NCI-H82 (cell line): ENCODE results near the gene TMEM91.

Source experiments
- DNase-seq: peaks from one replicate; lab custom pipeline; 2025; lab: John Stamatoyannopoulos, UW

The TMEM91 gene

GRCh38 chr19:41411100-41411967 is 35.0 kb downstream of the TMEM91 start:
- no peak for DNase-seq

DNA sequence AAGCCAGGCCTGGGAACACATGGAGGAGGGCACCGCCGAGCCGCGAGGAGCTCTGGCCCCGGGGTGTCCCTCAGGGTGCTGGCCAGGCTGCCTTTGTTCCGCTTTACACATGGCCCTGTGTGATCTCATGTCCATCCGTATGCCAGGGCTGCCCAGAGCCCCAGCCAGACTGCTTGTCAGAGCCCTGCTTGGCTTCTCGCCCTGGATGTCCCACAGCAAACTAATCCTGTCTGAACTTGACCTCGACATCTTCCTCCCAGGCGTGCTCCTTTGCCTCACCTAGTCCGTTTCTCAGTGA is 35.6 kb downstream of the TMEM91 start:
- DNase-seq: no peak

DNA sequence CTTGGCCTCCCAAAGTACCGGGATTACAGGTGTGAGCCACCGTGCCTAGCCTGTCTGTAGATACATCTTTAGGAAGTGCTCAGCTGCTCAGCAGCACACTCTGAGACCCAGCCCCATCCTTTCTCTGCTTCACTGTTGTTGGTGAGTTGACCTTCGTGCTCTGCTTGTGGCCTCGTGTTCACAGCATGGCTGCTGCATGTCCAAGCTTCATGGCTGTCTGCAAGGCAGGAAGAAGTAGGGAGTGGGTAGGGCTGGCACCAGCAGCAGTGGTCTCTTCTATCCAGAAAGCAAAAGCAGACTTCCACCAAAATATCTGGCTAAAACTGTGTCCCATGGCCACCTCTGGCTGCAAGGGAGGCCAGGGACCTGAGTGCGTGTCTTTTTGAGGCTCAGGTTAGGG is 36.6 kb downstream of the TMEM91 start:
- no peak for DNase-seq

- no peak for DNase-seq
Measured at GRCh38 chr19:41413947-41414346, 37.6 kb downstream of the TMEM91 start.

- no peak for DNase-seq
Measured at GRCh38 chr19:41414461-41414860, 38.1 kb downstream of the TMEM91 start.

- no peak for DNase-seq
Measured at GRCh38 chr19:41415154-41415571, 38.8 kb downstream of the TMEM91 start.

DNA sequence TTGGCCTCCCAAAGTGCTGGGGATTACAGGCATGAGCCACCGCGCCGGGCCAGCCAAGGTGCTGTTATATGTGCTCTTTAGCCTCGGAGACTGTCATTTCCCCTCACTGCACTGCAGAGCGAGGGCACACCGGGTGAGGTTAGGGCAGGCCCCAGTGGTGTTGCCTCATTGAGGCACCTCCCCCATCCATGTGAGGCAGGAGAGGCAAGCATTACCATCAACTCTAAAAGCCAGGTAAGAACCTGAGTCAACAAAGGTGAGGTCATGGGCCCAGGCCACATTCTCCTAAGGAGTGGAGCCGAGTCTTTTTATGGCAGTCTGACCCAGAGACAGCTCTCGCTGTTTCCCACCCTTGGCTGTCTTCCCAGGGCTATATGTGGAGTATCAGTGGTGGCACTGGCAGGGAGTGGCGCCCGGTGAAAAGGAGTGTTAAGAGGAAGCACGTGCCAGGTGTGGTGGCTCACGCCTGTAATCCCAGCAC is 39.9 kb downstream of the TMEM91 start:
- DNase-seq: no peak

DNA sequence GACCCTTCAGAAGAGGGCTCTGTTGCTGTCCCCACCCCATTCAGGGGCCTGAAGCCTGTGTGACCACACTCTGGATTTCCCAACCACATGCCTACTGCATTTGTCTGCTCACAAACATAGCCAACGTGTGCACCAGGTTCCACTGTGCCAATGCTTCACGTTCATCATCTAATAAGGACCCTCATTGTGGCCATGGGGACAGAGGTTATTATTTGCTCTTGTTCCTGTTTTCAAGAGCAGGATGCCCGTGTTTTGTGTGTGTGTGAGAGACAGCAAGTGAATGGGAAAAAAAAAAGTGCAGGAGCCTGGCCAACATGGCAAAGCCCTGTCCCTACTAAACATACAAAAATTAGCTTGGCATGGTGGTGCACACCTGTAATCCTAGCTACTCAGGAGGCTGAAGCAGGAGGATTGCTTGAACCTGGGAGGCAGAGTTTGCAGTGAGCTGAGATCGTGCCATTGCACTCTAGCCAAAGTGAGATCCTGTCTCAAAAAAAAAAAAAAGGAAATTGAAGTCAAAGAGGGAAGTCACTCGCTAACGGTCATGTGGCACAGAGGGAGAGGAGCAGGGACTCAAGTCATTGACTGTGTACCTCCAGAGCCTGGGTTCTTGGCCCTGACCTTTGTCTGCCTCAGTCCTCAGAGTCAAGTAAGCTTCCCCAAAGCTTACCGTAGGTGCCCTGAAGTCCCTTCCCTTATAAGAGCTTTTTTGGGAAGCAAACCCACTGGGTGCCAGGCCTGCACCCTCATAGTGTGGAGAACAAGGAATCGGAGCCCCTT is 44.0 kb downstream of the TMEM91 start:
- DNase-seq: no peak

- DNase-seq: no peak
Measured at GRCh38 chr19:41421314-41421713, 45.0 kb downstream of the TMEM91 start.

DNA sequence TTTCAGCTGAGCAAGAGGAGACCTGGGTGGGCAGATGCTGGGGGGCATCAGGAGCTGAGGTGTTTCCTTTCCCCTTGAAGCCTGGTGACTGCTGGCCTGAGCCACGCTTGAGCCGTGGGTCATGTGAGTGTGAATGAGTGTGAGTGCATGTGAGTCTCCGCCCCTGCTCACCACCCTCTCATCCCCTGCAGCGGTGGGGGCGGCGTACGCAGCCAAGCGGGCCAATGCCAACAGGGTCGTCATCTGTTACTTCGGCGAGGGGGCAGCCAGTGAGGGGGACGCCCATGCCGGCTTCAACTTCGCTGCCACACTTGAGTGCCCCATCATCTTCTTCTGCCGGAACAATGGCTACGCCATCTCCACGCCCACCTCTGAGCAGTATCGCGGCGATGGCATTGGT is 45.6 kb downstream of the TMEM91 start:
- DNase-seq: no peak

- DNase-seq: no peak
Measured at GRCh38 chr19:41422456-41422855, 46.1 kb downstream of the TMEM91 start.

DNA sequence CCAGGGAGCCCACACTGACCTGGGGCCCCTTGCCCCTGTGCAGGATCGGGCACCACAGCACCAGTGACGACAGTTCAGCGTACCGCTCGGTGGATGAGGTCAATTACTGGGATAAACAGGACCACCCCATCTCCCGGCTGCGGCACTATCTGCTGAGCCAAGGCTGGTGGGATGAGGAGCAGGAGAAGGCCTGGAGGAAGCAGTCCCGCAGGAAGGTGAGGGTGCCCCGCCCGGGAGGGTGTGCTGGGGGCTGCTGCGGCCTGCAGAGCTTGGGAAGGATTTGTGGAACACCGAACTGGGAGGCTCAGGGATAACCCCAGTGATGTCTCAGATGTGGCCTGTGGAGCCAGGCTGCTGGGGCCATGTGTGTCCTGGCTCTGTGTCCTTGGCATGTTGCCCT is 46.6 kb downstream of the TMEM91 start:
- DNase-seq: no peak

DNA sequence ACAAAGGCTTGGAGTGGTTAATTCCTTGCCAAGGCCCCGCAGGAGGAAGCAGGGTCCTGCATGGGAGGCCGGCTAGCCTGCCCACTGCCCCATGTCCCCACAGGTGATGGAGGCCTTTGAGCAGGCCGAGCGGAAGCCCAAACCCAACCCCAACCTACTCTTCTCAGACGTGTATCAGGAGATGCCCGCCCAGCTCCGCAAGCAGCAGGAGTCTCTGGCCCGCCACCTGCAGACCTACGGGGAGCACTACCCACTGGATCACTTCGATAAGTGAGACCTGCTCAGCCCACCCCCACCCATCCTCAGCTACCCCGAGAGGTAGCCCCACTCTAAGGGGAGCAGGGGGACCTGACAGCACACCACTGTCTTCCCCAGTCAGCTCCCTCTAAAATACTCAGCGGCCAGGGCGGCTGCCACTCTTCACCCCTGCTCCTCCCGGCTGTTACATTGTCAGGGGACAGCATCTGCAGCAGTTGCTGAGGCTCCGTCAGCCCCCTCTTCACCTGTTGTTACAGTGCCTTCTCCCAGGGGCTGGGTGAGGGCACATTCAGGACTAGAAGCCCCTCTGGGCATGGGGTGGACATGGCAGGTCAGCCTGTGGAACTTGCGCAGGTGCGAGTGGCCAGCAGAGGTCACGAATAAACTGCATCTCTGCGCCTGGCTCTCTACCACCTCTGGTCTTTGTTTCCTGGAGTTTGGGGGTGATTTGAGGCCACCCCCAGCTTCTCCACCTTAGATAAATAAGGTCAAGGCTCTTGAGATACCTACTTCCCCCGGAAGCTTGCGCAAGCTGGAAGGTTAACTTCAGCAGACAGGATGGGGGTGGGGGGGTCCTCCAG is 48.2 kb downstream of the TMEM91 start:
- no peak for DNase-seq

DNA sequence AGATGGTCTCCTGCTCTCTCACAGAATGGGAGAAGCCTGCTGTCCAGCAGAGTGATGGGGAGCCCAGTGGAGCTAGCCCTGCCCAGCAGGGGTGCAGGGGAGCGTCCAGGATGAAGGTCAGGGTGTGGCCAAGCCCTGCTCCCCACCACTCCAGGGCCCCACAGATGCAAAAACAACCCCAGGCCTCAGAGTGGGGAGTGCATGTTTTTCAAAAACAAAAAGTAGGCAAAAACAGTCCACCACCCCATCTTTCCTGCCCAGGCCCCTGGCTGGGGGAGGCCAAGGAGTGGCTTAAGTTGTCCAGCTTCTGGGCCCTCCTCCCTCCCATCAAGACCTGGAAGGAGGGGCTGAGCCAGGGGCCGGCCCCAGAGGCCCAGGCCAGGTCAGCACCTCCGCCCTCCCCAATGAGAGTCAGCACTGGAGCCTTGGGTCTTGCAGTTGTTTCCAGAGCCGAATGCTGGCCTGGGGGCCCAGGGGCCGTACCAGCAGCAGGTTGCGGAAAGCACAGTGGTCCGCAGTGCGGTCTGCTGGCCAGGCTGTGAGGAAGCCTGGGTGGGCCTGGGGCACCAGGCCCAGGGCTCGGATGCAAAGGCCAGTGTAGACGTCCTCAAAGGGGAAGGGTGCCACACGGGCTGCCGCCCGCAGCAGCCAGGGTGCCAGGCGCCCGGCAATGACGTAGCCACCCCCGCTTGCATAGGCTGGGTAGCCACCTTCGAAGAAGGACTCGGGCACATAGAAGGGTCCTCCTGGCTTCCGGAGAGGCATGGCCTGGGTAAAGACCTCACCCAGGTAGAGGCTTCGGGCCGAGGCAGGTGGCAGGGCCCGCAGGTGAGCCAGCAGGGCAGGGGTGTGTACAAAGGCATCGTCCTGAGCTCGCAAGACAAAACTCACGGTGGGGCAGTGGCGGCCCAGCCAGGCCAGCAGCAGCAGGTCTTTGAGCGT is 49.1 kb downstream of the TMEM91 start:
- no peak for DNase-seq

DNA sequence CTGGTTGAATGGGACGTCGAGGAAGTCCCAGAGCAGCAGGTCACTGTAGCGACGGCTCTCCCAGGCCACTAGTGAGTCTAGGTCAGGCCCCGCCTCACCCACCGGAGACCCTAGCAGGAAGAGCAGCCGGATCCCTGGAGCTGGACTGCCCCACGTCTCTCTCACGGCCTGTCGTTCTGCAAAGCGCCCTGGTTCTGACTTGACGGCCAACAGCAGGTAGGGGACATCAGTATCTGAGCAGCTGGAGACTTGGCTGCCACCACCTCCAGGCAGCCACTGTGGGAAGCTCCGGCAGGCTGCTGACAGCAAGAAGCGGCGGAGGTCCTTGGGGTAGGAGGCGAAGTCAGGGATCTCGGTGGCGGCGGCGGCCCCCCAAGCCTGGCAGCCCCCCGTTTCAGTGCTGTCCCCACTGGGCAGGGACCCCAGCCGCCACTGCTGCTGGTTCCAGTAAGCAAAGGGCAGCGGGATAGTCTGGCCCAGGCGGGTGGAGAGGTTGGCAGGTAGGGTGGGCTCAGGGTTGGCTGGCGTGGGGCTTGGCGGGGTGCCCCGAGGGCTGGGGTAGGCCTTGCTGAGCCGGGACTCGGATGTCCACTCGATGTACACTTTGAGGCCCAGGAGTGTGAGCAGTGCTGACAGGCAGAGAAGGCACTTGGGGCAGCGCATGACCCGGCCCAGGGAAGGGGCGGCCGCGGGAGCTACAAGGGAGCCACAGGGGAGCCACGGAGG is 49.9 kb downstream of the TMEM91 start:
- DNase-seq: no peak

- peak; percentile 73 for DNase-seq
Measured at GRCh38 chr19:41426952-41427646, 50.8 kb downstream of the TMEM91 start, which contains the start of gene B3GNT8. Gene B3GNT8, minus strand, starts transcription at chr19:41427374. Its CDS starts 596 bp downstream, at chr19:41426778.

GRCh38 chr19:41427647-41428480 is 51.5 kb downstream of the TMEM91 start:
- DNase-seq: no peak

- no peak for DNase-seq
Measured at GRCh38 chr19:41428481-41428859, 52.1 kb downstream of the TMEM91 start.

GRCh38 chr19:41430922-41431321 is 54.6 kb downstream of the TMEM91 start:
- no peak for DNase-seq
